ENCODE measurements around the gene ARHGAP42.

DNA sequence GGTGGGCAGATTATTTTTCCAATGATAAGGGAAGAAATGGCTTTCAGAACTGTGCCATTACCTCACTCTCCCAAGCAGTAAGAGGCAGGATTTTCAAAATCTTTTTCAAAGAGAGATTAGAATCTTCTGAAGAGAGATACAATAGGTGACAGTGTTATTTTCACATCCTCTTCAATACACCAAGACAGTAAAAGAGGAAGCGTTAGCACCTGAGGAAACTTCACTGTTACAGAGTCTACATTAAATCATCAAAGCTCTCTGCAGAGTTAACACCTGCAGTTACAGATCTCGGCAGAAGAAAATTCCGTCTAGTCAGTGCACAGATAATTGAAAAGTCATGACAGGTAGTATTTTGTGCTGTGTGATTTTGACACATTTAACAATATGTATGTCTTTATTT, 297.6 kb downstream of the ARHGAP42 start:
- TF ChIP-seq CTCF (IDR thresholded peaks at IDR 0.05; ENCODE audit: low read length) (no peak), EZH2 (IDR thresholded peaks at IDR 0.05; ENCODE audit: borderline replicate concordance, low read length) (no peak)

Measured in OCI-LY1 (cell line).